Lower lobe of right lung (tissue), 2 donors: ENCODE data around the gene MICU2. TPM values are rescaled to one million over a fixed set of nuclear protein-coding genes. Genes with fewer than 3 reads are reported as not detected.

ENCODE experiments used
- ATAC-seq, 2 donors: fragments of 200-7000 bp; cut with Tn5 transposase; one replicate each; pipeline ENCODE4 v1.9.1; 2020 to 2022; ENCODE audit warnings: mild to moderate bottlenecking in 2 of 2, moderate library complexity in 2 of 2
- DNase-seq: peaks from one replicate; pipeline ENCODE4 v3.0.0-alpha.2; 2020
- H3K27ac ChIP-seq: fragments of 200-600 bp; one replicate; pipeline ENCODE4 v1.8.0; 2022
- H3K27me3 ChIP-seq: fragments of 200-600 bp; one replicate; pipeline ENCODE4 v1.8.0; 2022; ENCODE audit warnings: low read depth
- H3K36me3 ChIP-seq: fragments of 200-600 bp; one replicate; pipeline ENCODE4 v1.8.0; 2022; ENCODE audit warnings: mild to moderate bottlenecking
- H3K4me1 ChIP-seq: fragments of 200-600 bp; one replicate; pipeline ENCODE4 v1.8.0; 2022
- H3K4me3 ChIP-seq: fragments of 200-600 bp; one replicate; pipeline ENCODE4 v1.8.0; 2022; ENCODE audit warnings: mild to moderate bottlenecking
- H3K9me3 ChIP-seq: fragments of 200-600 bp; one replicate; pipeline ENCODE4 v1.8.0; 2022
- intact Hi-C: fragments of 100-400 bp; cut with DNase I; formaldehyde crosslinking; loops from one replicate; pipeline ENCODE4 v1.11.0; 2022
- total RNA-seq: library from RNA; stranded (reverse); fragmentation: NEBNext Ultra II Directional; extraction: Animal tissue kit (Norgen Biotek cat#: 25700); gene quantifications from one replicate; pipeline ENCODE4 v1.2.1, GENCODE V29; 2021
- TF ChIP-seq, protein P1 (sequence below): fragments of 200-600 bp; IDR thresholded peaks from one replicate; pipeline ENCODE4 v1.8.0; 2022; ENCODE audit warnings: antibody characterized with exemption, mild to moderate bottlenecking
- donor health status: DM: no; HTN: yes; CAD: no; lungs with severe emphysema.

The MICU2 gene
- total RNA-seq, 1 donor from 2014 or later, result 34.8 TPM

DNA sequence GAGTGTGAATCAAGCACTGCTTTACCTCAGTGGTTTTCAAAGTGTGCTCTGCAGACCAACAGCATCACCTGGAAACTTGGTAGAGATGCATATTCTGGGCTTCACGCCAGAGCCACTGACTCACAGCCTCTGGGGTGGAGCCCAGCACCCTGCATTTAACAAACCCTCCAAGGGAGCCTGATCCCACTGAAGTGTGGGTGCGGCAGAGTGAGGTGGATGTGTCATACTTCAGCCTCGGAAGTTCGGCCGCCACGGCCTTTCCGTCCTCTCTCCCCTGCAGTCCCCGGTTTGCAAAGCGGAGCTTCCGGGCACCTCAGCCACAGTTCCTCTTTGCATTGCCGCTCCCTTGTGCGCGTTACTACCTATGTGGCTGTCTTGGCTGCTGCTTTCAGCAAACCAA, 33.3 kb upstream of the MICU2 start:
- Histone ChIP-seq H3K9me3 (no peaks in the 10 kb centered on the region), H3K27me3 (no peaks in the 10 kb centered on the region), H3K27ac (no peak overlapping the region), H3K4me3 (no peak overlapping the region), H3K36me3 (no peaks in the 10 kb centered on the region), H3K4me1 (peaks cover 4% of the 10 kb centered on the region)
- TF ChIP-seq, protein P1, sequence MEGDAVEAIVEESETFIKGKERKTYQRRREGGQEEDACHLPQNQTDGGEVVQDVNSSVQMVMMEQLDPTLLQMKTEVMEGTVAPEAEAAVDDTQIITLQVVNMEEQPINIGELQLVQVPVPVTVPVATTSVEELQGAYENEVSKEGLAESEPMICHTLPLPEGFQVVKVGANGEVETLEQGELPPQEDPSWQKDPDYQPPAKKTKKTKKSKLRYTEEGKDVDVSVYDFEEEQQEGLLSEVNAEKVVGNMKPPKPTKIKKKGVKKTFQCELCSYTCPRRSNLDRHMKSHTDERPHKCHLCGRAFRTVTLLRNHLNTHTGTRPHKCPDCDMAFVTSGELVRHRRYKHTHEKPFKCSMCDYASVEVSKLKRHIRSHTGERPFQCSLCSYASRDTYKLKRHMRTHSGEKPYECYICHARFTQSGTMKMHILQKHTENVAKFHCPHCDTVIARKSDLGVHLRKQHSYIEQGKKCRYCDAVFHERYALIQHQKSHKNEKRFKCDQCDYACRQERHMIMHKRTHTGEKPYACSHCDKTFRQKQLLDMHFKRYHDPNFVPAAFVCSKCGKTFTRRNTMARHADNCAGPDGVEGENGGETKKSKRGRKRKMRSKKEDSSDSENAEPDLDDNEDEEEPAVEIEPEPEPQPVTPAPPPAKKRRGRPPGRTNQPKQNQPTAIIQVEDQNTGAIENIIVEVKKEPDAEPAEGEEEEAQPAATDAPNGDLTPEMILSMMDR, result no peak
- peak; percentile 96 to 97 for ATAC-seq
- intact Hi-C loops, result no loop called here
- DNase-seq, result peak; percentile 77

DNA sequence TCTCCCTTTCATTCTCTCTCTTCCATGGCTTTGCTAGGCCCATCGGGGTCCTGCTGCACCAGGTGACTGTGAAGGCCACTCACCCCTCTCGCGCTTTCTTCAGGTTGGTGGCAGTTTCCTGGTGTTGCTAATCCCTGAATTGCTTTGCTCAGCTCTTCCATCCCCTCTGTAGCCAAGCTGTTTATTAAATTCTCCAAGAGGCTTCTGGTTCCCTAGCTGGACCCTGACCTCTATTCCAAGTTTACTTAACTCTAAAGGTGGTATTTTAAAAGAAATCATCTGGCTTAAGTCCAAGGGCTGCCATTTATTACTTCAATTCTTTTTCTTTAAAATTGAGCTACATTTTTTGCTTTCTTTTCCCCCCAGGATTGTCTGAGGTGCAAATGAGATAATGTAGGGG, 32.7 kb upstream of the MICU2 start:
- Histone ChIP-seq H3K27ac (no peak overlapping the region), H3K27me3 (no peaks in the 10 kb centered on the region), H3K9me3 (no peaks in the 10 kb centered on the region), H3K4me1 (peaks cover 4% of the 10 kb centered on the region), H3K36me3 (no peaks in the 10 kb centered on the region), H3K4me3 (no peak overlapping the region)
- intact Hi-C loops, result no loop called here
- DNase-seq (no peak), ATAC-seq (no peak)
- TF ChIP-seq, protein P1, result no peak

- Histone ChIP-seq H3K36me3 (no peaks in the 10 kb centered on the region), H3K4me3 (no peak overlapping the region), H3K27me3 (no peaks in the 10 kb centered on the region), H3K27ac (no peak overlapping the region), H3K4me1 (no peaks in the 10 kb centered on the region), H3K9me3 (no peaks in the 10 kb centered on the region)
- ATAC-seq (no peak), DNase-seq (no peak)
- intact Hi-C loops, result no loop called here
- TF ChIP-seq, protein P1, result no peak
Measured at GRCh38 chr13:21632196-21632595, 28.2 kb upstream of the MICU2 start.

GRCh38 chr13:21625366-21625765, 21.4 kb upstream of the MICU2 start:
- no peak for DNase-seq
- H3K27me3 ChIP-seq, result no peaks in the 10 kb centered on the region
- H3K27ac ChIP-seq, result no peak overlapping the region
- H3K9me3 ChIP-seq, result no peaks in the 10 kb centered on the region
- no peak overlapping the region for H3K4me3 ChIP-seq
- TF ChIP-seq, protein P1, result peak; percentile 34
- peak in 1 of 2 donors; percentile 55 for ATAC-seq
- H3K36me3 ChIP-seq, result no peaks in the 10 kb centered on the region
- intact Hi-C loops, result no loop called here
- H3K4me1 ChIP-seq, result no peaks in the 10 kb centered on the region

DNA sequence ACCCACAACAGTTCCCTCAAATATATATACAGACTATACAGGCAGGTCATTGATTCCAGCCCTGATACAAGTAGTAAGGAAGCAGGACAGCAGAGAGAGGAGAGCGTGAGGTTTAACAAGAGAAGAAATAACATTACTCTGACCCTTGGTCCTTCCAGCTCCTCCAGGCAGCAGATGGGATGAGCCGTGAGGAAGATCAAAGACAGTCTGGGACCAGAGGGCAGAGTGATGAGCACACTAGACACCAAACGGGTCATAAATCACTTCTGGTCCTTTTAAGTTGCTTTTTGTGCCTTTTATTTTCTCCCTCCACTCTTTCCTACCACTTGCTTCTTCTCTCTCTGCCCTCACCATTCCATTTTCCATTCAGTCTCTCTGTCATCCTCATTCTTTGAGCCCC, 16.9 kb upstream of the MICU2 start:
- H3K36me3 ChIP-seq, result no peaks in the 10 kb centered on the region
- no peak overlapping the region for H3K4me3 ChIP-seq
- no peak overlapping the region for H3K27ac ChIP-seq
- H3K27me3 ChIP-seq, result no peaks in the 10 kb centered on the region
- no peak for DNase-seq
- no peak for ATAC-seq
- H3K4me1 ChIP-seq, result no peaks in the 10 kb centered on the region
- TF ChIP-seq, protein P1, result no peak
- H3K9me3 ChIP-seq, result no peaks in the 10 kb centered on the region
- intact Hi-C loops, result no loop called here
